Kidney (tissue), 14 donors: ENCODE results near the gene SYNGR4. TPM values are rescaled to one million over a fixed set of nuclear protein-coding genes. Genes with fewer than 3 reads are reported as not detected.

Experiments
- DNase-seq, 5 donors: peaks; one replicate each; pipeline ENCODE4 v3.0.0-alpha.2; 2013 to 2020
- FAIRE-seq: peaks from 2 replicates; lab custom pipeline; 2012; peaks lifted over from hg19 to GRCh38; lab: Jason Lieb, UNC
- H3K27ac ChIP-seq, 2 donors: one replicate each; pipeline ENCODE4 v1.7.0; 2013; ENCODE audit warnings: low read depth in 2 of 2, low read length in 2 of 2, inconsistent platforms in 1 of 2
- H3K27me3 ChIP-seq: one replicate; pipeline ENCODE4 v1.7.1; 2013; ENCODE audit warnings: low read length, inconsistent platforms; ENCODE audit not compliant: control insufficient read depth, insufficient read depth
- H3K36me3 ChIP-seq, 3 donors: one replicate each; pipeline versions ENCODE4 v1.7.0 to v1.7.1; 2013; ENCODE audit warnings: low read length in 3 of 3, control low read depth in 1 of 3, inconsistent platforms in 1 of 3; ENCODE audit not compliant: insufficient read depth in 3 of 3, control insufficient read depth in 2 of 3
- H3K4me1 ChIP-seq, 3 donors: one replicate each; pipeline versions ENCODE4 v1.7.0 to v1.7.1; 2013; ENCODE audit warnings: low read length in 3 of 3, inconsistent platforms in 1 of 3, low read depth in 1 of 3; ENCODE audit not compliant: control insufficient read depth in 2 of 3, insufficient read depth in 2 of 3
- H3K4me3 ChIP-seq, 3 donors: one replicate each; pipeline versions ENCODE4 v1.7.0 to v1.8.1; 2013; ENCODE audit warnings: low read length in 3 of 3, control low read depth in 1 of 3, inconsistent platforms in 1 of 3
- H3K9ac ChIP-seq, 3 donors: one replicate each; pipeline versions ENCODE4 v1.7.0 to v1.7.1; 2013; ENCODE audit warnings: low read length in 3 of 3, control low read depth in 1 of 3, inconsistent platforms in 1 of 3
- H3K9me3 ChIP-seq, 3 donors: one replicate each; pipeline versions ENCODE4 v1.7.0 to v1.7.1; 2013; ENCODE audit warnings: low read length in 3 of 3, control low read depth in 1 of 3, inconsistent platforms in 1 of 3; ENCODE audit not compliant: control insufficient read depth in 2 of 3, insufficient read depth in 1 of 3
- intact Hi-C: fragments of 100-400 bp; cut with DNase I; formaldehyde crosslinking; loops from one replicate; pipeline ENCODE4 v1.11.1; 2022
- polyA plus RNA-seq: library from polyadenylated mRNA; stranded (reverse); fragments of 350-450 nt; fragmentation: Illumina TruSeq; extraction: RNeasy Lipid Tissue Mini Kit (QIAGEN cat#74804); gene quantifications from one replicate; pipeline ENCODE4 v1.2.3, GENCODE V29; 2014; ENCODE audit warnings: low read depth, low replicate concordance; ENCODE audit not compliant: insufficient read depth
- total RNA-seq: library from RNA; stranded (reverse); fragmentation: NEBNext Ultra II Directional; extraction: Animal tissue kit (Norgen Biotek cat#: 25700); gene quantifications from one replicate; pipeline ENCODE4 v1.2.1, GENCODE V29; 2021
- TF ChIP-seq, protein P1 (sequence below): IDR thresholded peaks from 3 replicates; pipeline ENCODE4 v1.5.1; 2012; ENCODE audit warnings: mild to moderate bottlenecking, moderate library complexity, borderline replicate concordance; ENCODE audit not compliant: insufficient read depth; ENCODE audit errors: extremely low read depth
- donor health status: control.
- donor health status: control.
- donor health status: control.
- donor health status: control.
- donor health status: control.
- donor health status: DM: yes; HTN: yes; CAD: no.
- donor health status: Normal renal cell carcinoma (clear cell type).

Gene SYNGR4
- total and polyA plus RNA-seq, 2 donors from 2014 or later = not detected

DNA sequence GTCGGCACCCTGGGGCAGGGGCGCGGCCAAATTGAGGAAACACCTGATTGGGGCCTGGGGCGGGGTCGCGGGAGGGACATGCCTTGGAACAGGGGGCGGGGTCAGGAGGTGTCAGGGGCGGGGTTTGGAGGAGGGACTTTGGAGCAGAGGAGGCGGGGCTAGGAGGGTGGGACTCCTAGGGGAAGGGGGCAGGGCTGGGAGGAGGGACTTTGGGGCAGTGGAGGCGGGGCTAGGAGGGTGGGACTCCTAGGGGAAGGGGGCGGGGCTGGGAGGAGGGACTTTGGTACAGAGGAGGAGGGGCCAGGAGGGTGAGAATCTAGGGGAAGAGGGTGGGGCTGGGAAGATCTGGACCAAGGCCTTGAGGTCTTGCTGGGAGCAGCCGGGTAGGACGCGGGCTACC lies 51.2 kb downstream of the SYNGR4 start:
- DNase-seq = peak; percentile 67 to 93 (median 79)
- FAIRE-seq = no peak

DNA sequence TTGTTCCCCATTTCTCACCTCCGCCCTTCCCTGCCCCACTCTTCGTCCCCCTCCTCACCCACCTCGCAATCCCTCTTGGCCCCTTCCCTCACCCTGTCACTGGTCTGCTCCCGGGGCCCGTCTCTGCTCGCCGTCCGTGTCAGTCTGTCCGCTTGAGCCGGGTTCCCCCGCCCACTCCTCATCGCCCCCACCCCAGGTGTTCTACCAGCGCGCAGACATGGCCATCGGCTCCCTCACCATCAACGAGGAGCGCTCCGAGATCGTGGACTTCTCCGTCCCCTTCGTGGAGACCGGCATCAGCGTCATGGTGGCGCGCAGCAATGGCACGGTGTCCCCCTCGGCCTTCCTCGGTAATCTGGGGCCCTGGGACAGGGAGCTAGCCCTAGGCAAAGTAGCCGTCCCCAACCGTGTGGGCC lies 51.6 kb downstream of the SYNGR4 start:
- DNase-seq (peak in 1 of 5 donors; percentile 80), FAIRE-seq (no peak)
- H3K9ac ChIP-seq = no peak overlapping the region
- peaks cover 0 to 2% (median 0%) of the 10 kb centered on the region in 3 donors for H3K4me1 ChIP-seq
- H3K27me3 ChIP-seq = no peaks in the 10 kb centered on the region
- TF ChIP-seq, protein P1, sequence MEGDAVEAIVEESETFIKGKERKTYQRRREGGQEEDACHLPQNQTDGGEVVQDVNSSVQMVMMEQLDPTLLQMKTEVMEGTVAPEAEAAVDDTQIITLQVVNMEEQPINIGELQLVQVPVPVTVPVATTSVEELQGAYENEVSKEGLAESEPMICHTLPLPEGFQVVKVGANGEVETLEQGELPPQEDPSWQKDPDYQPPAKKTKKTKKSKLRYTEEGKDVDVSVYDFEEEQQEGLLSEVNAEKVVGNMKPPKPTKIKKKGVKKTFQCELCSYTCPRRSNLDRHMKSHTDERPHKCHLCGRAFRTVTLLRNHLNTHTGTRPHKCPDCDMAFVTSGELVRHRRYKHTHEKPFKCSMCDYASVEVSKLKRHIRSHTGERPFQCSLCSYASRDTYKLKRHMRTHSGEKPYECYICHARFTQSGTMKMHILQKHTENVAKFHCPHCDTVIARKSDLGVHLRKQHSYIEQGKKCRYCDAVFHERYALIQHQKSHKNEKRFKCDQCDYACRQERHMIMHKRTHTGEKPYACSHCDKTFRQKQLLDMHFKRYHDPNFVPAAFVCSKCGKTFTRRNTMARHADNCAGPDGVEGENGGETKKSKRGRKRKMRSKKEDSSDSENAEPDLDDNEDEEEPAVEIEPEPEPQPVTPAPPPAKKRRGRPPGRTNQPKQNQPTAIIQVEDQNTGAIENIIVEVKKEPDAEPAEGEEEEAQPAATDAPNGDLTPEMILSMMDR = no peak
- H3K4me3 ChIP-seq = no peak overlapping the region
- intact Hi-C loops = no loop called here
- H3K9me3 ChIP-seq = no peaks in the 10 kb centered on the region
- no peaks in the 10 kb centered on the region for H3K36me3 ChIP-seq
- H3K27ac ChIP-seq = no peak overlapping the region

More for the DNA sequence above, 51.2 kb downstream of the SYNGR4 start:
- TF ChIP-seq, protein P1 = no peak
- no peaks in the 10 kb centered on the region for H3K9me3 ChIP-seq
- no peak overlapping the region for H3K27ac ChIP-seq
- H3K36me3 ChIP-seq = no peaks in the 10 kb centered on the region
- peaks cover 0 to 2% (median 0%) of the 10 kb centered on the region in 3 donors for H3K4me1 ChIP-seq
- intact Hi-C loops = no loop called here
- H3K27me3 ChIP-seq = no peaks in the 10 kb centered on the region
- H3K9ac ChIP-seq = no peak overlapping the region
- H3K4me3 ChIP-seq = no peak overlapping the region

DNA sequence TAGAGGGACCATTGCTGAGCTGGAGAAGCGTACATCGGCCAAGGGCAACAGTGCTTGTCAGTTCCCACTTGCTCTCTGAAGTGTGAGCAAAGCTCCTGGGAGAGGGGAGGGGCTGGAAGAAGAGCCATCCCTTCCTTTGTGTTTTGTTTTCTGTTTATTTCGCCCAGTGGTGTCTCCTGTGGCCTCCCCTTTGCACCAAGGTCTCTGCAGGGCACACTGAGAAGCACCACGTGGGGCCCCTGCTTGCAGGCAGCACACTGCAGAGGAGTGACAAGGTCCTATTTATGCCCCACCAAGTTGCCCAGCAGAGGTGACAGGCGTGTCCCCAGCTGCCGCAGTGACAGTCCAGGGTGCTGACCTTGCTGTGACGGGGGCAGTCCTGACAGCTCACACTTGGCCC lies 53.3 kb downstream of the SYNGR4 start:
- no peak overlapping the region for H3K4me3 ChIP-seq
- H3K9ac ChIP-seq = no peak overlapping the region
- TF ChIP-seq, protein P1 = no peak
- intact Hi-C loops = no loop called here
- DNase-seq (peak in 1 of 5 donors; percentile 41), FAIRE-seq (no peak)
- H3K9me3 ChIP-seq = no peaks in the 10 kb centered on the region
- no peaks in the 10 kb centered on the region for H3K36me3 ChIP-seq
- no peak overlapping the region for H3K27ac ChIP-seq
- no peaks in the 10 kb centered on the region for H3K27me3 ChIP-seq
- peaks cover 0 to 2% (median 0%) of the 10 kb centered on the region in 3 donors for H3K4me1 ChIP-seq
